GM19023 (cell line): Measurements from ENCODE around the gene PDIA2.
"Not testable (repeated sequence)": the region's sequence is repeated elsewhere in the genome, so short reads cannot be mapped to it uniquely, and the experiment has no call there.

Source experiments
- ATAC-seq: cut with Tn5 transposase; IDR thresholded peaks from one replicate; pipeline ENCODE4 v1.9.1; 2021; ENCODE audit warnings: mild to moderate bottlenecking, moderate library complexity; ENCODE audit not compliant: unreplicated experiment

Gene PDIA2

DNA sequence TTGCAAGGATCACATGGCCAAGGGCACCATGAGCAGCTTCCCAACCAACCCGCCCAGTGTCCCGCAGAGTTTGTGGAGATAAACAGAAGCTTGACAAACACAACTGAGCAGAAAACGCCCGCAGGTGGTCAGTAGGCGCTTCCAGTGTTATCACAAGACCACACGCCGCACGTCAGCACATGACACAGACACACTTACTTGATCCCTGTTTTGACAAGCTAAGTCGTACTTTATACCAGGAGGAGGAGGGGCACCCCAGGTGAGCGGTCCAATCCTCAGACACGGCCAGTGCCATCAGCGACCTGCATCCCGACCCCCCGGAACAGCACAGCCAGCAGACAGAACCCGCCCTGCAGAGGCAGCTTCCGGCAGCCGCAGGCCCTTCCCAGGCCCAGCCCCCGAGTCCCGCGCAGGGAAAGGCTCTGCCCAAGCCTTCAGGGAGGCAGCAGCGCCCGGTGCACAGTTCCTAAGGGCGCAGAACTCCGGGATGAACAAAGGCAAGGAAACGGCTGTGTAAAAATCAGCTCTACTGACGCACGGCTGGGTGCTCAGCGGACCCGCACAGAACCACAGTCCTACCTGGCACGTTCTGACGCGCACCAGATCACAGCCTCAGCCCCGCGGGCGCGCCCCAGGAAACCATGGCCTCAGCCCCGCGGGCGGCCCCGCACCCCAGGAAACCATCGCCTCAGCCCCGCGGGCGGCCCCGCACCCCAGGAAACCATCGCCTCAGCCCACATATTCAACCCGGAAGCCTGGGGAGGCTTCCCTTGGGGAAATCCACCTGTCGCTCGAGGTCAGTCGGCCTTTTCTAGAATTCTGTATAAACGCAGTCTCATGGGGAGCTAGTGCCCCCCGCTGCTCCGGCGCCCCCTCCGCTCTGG is 41.7 kb downstream of the PDIA2 start:
- ATAC-seq = no peak

DNA sequence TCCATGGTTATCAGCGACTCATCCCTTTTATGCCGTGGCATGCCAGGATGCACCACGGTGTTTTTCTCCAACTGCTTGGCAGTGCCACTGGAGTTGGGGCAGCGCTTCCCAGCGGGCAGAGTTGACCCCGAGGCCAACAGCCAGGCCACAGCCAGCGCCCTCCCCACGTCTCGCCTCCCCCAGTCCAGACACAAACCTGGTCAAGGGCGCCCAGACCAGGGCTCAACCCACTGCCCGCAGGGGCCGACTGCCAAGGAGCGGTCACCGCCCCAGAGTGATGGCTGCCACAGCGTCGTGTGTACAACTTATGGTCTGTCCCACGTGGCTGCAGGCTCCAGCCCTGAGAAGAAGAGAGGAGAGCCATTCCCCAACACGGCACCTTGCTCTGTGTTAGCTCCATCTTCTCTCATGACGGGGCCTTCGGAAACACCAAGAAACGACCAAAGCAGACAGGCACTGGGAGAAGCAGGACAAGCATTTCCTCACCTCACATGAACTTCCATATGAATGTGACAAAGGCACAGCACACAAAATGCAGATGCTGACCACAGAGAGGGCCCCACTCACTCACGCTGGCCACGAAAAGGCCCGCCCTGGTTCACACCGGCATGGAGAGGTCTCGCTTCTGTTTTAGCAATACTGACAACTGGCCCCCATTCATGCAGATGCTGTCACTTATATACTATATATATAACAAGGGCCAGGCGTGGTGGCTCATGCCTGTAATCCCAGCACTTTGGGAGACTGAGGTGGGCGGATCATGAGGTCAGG is 42.6 kb downstream of the PDIA2 start:
- no peak for ATAC-seq

DNA sequence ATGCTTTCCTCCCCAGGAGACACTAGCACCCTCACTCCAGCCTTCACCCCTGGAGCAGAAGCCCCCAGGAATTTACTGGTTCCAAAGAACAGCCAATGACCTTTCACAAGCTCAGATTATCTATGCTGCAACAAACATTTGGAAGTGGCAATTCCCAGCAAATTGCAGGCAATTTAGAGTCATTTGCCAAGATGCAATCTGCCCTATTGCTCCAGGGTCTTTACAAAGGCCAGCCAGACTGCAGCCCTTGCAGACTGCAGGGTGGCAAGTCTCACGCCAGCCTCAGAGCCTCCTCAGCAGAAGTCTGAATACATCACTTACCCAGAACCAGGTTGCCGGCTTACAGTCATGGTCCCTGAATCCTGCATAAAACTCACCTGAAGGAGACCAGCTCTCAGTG is 47.8 kb downstream of the PDIA2 start:
- ATAC-seq = no peak

DNA sequence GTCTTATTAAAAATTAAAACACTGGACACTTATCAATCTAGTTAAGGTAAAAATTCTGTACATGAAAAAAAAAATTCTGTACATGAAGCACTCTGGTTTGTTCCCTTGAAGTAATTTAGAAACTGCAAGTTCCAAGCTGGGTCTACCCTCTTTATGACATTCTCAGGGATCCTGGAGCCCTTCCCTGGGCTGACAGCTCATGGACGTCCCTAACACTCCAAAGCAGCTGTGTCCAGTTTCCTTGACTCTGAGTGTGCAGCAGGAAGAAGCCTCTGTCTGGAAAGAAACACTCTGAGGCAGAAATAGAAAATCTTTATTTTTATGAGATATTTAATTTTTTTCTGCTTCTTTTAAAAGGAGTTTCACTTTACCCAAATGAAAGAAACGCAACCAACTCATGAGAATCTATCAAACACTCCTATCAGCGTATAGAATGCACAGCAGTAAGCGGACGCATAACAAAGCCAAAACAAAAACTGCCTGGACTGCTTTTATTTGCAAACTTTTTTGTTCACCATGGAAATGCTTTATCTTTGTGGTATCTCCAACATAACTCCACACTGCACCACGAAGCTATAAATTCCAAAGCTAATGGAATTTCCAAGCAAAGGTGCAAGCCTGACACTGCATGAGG is 48.3 kb downstream of the PDIA2 start:
- ATAC-seq = not testable (repeated sequence)

DNA sequence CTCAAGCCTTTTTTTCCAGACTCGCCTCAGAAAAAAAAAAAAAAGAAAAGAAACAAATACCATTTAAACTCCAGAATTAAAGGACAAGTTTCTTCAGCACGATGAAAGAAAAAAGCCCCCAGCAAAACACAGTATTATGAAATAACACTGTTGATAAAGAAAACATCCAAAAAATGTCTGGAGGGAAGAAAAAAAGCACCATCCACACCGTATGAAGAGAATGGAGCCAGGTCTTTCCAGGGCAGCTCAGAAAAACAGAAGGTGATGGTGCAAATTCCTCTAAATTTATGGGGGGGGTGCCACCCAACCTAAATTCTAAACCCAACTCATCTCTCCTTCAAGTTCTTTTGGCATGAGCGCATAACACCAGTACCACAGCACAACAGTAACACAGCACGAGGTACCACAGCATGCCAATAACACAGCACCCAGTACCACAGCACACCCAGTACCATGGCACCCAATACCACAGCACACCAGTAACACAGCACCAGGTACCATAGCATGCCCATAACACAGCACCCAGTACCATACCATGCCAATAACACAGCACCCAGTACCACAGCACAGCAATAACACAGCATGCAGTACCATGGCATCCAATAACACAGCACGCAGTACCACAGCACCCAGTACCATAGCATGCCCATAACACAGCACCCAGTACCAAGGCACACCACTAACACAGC is 50.6 kb downstream of the PDIA2 start:
- ATAC-seq = no peak

DNA sequence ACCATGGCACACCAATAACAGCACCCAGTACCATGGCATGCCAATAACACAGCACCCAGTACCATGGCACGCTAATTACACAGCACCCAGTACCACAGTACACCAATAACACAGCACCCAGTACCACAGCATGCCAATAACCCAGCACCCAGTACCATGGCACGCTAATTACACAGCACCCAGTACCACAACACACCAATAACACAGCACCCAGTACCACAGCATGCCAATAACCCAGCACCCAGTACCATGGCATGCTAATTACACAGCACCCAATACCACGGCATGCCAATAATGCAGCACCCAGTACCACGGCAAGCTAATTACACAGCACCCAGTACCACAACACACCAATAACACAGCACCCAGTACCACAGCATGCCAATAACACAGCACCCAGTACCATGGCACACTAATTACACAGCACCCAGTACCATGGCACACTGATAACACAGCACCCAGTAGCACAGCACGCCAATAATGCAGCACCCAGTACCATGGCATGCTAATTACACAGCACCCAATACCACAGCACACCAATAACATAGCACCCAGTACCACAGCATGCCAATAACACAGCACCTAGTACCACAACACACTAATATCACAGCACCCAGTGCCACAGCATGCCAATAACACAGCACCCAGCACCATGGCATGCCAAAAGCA is 51.3 kb downstream of the PDIA2 start:
- not testable (repeated sequence) for ATAC-seq

DNA sequence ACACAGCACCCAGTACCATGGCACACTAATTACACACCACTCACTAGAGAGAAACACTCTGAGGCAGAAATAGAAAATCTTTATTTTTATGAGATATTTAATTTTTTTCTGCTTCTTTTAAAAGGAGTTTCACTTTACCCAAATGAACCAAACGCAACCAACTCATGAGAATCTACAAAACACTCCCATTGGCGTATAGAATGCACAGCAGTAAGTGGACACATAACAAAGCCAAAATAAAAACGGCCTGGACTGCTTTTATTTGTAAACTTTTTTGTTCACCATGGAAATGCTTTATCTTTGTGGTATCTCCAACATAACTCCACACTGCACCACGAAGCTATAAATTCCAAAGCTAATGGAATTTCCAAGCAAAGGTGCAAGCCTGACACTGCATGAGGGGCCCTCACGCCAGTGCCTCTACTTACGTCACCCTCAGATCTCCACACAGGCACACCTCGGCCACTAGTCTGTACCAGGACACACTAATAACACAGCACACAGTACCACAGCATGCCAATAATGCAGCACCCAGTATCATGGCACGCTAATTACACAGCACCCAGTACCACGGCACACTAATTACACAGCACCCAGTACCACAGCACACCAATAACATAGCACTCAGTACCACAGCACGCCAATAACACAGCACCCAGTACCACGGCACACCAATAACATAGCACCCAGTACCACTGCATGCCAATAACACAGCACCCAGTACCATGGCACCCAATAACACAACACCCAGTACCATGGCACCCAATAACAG is 52.1 kb downstream of the PDIA2 start:
- not testable (repeated sequence) for ATAC-seq

DNA sequence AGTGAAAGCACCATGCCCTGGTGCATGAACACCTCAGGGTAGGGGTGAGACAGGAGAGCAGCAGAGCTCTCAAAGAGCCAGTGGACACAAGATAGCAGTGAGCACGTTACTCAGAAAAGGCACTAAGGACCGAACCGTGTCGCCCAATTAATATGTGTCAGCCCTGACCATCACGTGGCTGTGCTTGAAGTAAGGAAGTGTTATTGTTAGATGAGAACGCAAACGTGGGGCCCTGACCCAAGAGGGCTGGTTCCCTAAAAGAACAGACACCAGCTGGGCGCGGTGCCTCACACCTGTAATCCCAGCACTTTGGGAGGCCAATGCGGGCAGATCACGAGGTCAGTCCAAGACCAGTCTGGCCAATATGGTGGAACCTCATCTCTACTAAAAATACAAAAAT is 53.3 kb downstream of the PDIA2 start:
- ATAC-seq = no peak
